Activated T-cell treated with anti-CD3 and anti-CD28 coated beads for 24 hours (primary cell): ENCODE data around the gene URB2.

Experiments used
- DNase-seq: peaks from one replicate; pipeline ENCODE4 v3.0.0-alpha.2; 2020; ENCODE audit warnings: low read depth

Gene URB2

GRCh38 chr1:229645324-229645993, 19.4 kb downstream of the URB2 start:
- DNase-seq: no peak

- no peak for DNase-seq
Observed at GRCh38 chr1:229648406-229648805, 22.4 kb downstream of the URB2 start.

GRCh38 chr1:229650045-229650444, 24.0 kb downstream of the URB2 start:
- no peak for DNase-seq

GRCh38 chr1:229651546-229651945, 25.5 kb downstream of the URB2 start:
- no peak for DNase-seq

- no peak for DNase-seq
Observed at GRCh38 chr1:229653420-229653819, 27.4 kb downstream of the URB2 start.

- DNase-seq: no peak
Observed at GRCh38 chr1:229655781-229656180, 29.7 kb downstream of the URB2 start.

- DNase-seq: no peak
Observed at GRCh38 chr1:229657993-229658755, 32.1 kb downstream of the URB2 start.

- DNase-seq: peak; percentile 60
Observed at GRCh38 chr1:229661022-229661877, 35.2 kb downstream of the URB2 start.

- DNase-seq: no peak
Observed at GRCh38 chr1:229661897-229662296, 35.9 kb downstream of the URB2 start.

GRCh38 chr1:229664133-229664689, 38.2 kb downstream of the URB2 start:
- peak; percentile 81 for DNase-seq

GRCh38 chr1:229665912-229666558, 40.0 kb downstream of the URB2 start:
- no peak for DNase-seq

GRCh38 chr1:229666585-229666984, 40.5 kb downstream of the URB2 start:
- DNase-seq: no peak

- DNase-seq: no peak
Observed at GRCh38 chr1:229669333-229669732, 43.3 kb downstream of the URB2 start.

GRCh38 chr1:229671310-229671709, 45.3 kb downstream of the URB2 start:
- no peak for DNase-seq

- no peak for DNase-seq
Observed at GRCh38 chr1:229672246-229672645, 46.2 kb downstream of the URB2 start.

GRCh38 chr1:229674042-229674441, 48.0 kb downstream of the URB2 start:
- no peak for DNase-seq

- DNase-seq: no peak
Observed at GRCh38 chr1:229675396-229675795, 49.3 kb downstream of the URB2 start.

GRCh38 chr1:229685149-229685548, 59.1 kb downstream of the URB2 start:
- no peak for DNase-seq

GRCh38 chr1:229689273-229689672, 63.2 kb downstream of the URB2 start:
- DNase-seq: no peak

- DNase-seq: no peak
Observed at GRCh38 chr1:229689904-229690303, 63.9 kb downstream of the URB2 start.

- no peak for DNase-seq
Observed at GRCh38 chr1:229690662-229691061, 64.6 kb downstream of the URB2 start.

- no peak for DNase-seq
Observed at GRCh38 chr1:229691362-229691761, 65.3 kb downstream of the URB2 start.
